GM21423 (cell line): Measurements from ENCODE around the gene MAP2K5.
"Not testable (repeated sequence)": the region's sequence is repeated elsewhere in the genome, so short reads cannot be mapped to it uniquely, and the experiment has no call there.

ENCODE experiments used
- ATAC-seq: cut with Tn5 transposase; IDR thresholded peaks from one replicate; pipeline ENCODE4 v1.9.1; 2021; ENCODE audit warnings: mild to moderate bottlenecking, moderate library complexity; ENCODE audit not compliant: unreplicated experiment

Gene MAP2K5

GRCh38 chr15:67592245-67592644 lies 49.7 kb downstream of the MAP2K5 start:
- no peak for ATAC-seq

GRCh38 chr15:67593562-67593961 lies 51.1 kb downstream of the MAP2K5 start:
- no peak for ATAC-seq

GRCh38 chr15:67594770-67595169 lies 52.3 kb downstream of the MAP2K5 start:
- ATAC-seq, result no peak

- no peak for ATAC-seq
Measured at GRCh38 chr15:67595572-67595971, 53.1 kb downstream of the MAP2K5 start.

- no peak for ATAC-seq
Measured at GRCh38 chr15:67601073-67601472, 58.6 kb downstream of the MAP2K5 start.

- no peak for ATAC-seq
Measured at GRCh38 chr15:67603063-67603462, 60.6 kb downstream of the MAP2K5 start.

- ATAC-seq, result no peak
Measured at GRCh38 chr15:67605871-67606270, 63.4 kb downstream of the MAP2K5 start.

GRCh38 chr15:67606742-67607141 lies 64.2 kb downstream of the MAP2K5 start:
- no peak for ATAC-seq

- ATAC-seq, result no peak
Measured at GRCh38 chr15:67607329-67607728, 64.8 kb downstream of the MAP2K5 start.

GRCh38 chr15:67607959-67608637 lies 65.6 kb downstream of the MAP2K5 start:
- no peak for ATAC-seq

GRCh38 chr15:67608638-67608959 lies 66.1 kb downstream of the MAP2K5 start:
- no peak for ATAC-seq

GRCh38 chr15:67611370-67612369 lies 69.2 kb downstream of the MAP2K5 start:
- no peak for ATAC-seq

- ATAC-seq, result no peak
Measured at GRCh38 chr15:67613211-67613610, 70.7 kb downstream of the MAP2K5 start.

GRCh38 chr15:67613708-67614107 lies 71.2 kb downstream of the MAP2K5 start:
- ATAC-seq, result no peak

GRCh38 chr15:67615131-67615534 lies 72.6 kb downstream of the MAP2K5 start:
- ATAC-seq, result not testable (repeated sequence)

- no peak for ATAC-seq
Measured at GRCh38 chr15:67618297-67618696, 75.8 kb downstream of the MAP2K5 start.

- ATAC-seq, result no peak
Measured at GRCh38 chr15:67622110-67622509, 79.6 kb downstream of the MAP2K5 start.

GRCh38 chr15:67632261-67632660 lies 89.8 kb downstream of the MAP2K5 start:
- ATAC-seq, result no peak

- ATAC-seq, result not testable (repeated sequence)
Measured at GRCh38 chr15:67635950-67636349, 93.4 kb downstream of the MAP2K5 start.

- ATAC-seq, result no peak
Measured at GRCh38 chr15:67639591-67639990, 97.1 kb downstream of the MAP2K5 start.

- no peak for ATAC-seq
Measured at GRCh38 chr15:67641453-67641852, 99.0 kb downstream of the MAP2K5 start.

GRCh38 chr15:67646847-67647246 lies 104.3 kb downstream of the MAP2K5 start:
- ATAC-seq, result no peak
